ENCODE results near the gene PDE10A. TPM values are rescaled to one million over a fixed set of nuclear protein-coding genes. Genes with fewer than 3 reads are reported as not detected.

Gene PDE10A
- total and polyA plus RNA-seq, 2 of the 4 experiments (the other 2 are of a cell fraction), result 3.4 to 12.4 TPM

DNA sequence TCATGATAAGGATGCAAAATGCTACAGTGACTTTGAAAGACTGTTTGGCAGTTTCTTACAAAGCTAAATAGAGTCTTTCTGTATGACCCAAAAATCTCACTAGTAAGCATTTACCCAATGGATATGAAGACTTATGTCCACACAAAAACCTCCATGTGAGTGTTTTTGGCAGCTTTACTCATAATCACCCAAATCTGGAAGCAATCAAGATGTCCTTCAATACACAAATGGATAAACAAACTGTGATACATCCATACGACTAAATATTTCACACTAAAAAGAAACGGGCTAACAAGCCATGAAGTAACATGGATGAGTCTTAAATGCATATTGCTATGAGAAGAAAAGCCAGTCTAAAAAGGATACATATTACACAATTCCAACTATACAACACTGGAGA is 117.2 kb downstream of the PDE10A start:
- H3K18ac ChIP-seq (ENCODE audit: low read depth, low read length), result no peak overlapping the region
- H2AK5ac ChIP-seq (ENCODE audit: low read depth, low read length), result no peak overlapping the region
- H3K23ac ChIP-seq (ENCODE audit: low read depth, low read length), result no peak overlapping the region
- no peak overlapping the region for H4K8ac ChIP-seq (ENCODE audit: low read depth in 2 of 2, low read length in 2 of 2)
- no peak overlapping the region for H3K4me2 ChIP-seq (ENCODE audit: low read depth, low read length)
- no peak overlapping the region for H3K56ac ChIP-seq (ENCODE audit: extremely low read depth, insufficient read depth, low read length)
- no peak overlapping the region for H2BK20ac ChIP-seq (ENCODE audit: low read depth, low read length)
- no peak overlapping the region for H2AFZ ChIP-seq (replicated peaks; ENCODE audit: low read length, poor library complexity)
- POLR2A ChIA-PET (ENCODE audit: unreplicated experiment), result no interaction called here
- dilution Hi-C loops (cut with HindIII; ENCODE audit: low sequenced_read_pairs, unreplicated experiment) (no loop called here), intact Hi-C loops (cut with micrococcal nuclease) (no loop called here), in situ Hi-C loops (cut with MboI; ENCODE audit: low sequenced_read_pairs) (no loop called here)
- H2BK15ac ChIP-seq (ENCODE audit: low read depth, low read length), result no peak overlapping the region
- H3K4ac ChIP-seq (ENCODE audit: low read depth, low read length), result no peak overlapping the region
- no peaks in the 10 kb centered on the region for H4K20me1 ChIP-seq (ENCODE audit: insufficient read depth, low read length)
- no peak overlapping the region for H2BK120ac ChIP-seq (ENCODE audit: low read depth, low read length)
- ATAC-seq (ENCODE audit: low read depth) (no peak), DNase-seq (no peak)
- H3K27ac ChIP-seq (ENCODE audit: insufficient read depth, low read length), result no peak overlapping the region
- H3K9me1 ChIP-seq (ENCODE audit: insufficient read depth, low read length), result no peaks in the 10 kb centered on the region
- no peak overlapping the region for H3K9ac ChIP-seq (ENCODE audit: low read depth, low read length)
- CTCF ChIA-PET, result interaction anchor here (0.6 to 1.4 kb wide), 2 partner anchors 9 to 43 kb away, joined by 4 read pairs; no protein-coding TSS in a partner anchor
- H3K79me1 ChIP-seq (ENCODE audit: low read depth in 1 of 2, low read length in 2 of 2), result peaks cover 5 to 21% of the 10 kb centered on the region in 2 experiments; a peak in 3 of 4 replicates
- no peaks in the 10 kb centered on the region for H3K27me3 ChIP-seq (ENCODE audit: control insufficient read depth, insufficient read depth, low read length)
- TF ChIP-seq RFX5 (IDR thresholded peaks at IDR 0.05; ENCODE audit: low read depth, low read length) (no peak), SMC3 (IDR thresholded peaks at IDR 0.05; ENCODE audit: low read depth, low read length) (no peak), RCOR1 (IDR thresholded peaks at IDR 0.05; ENCODE audit: insufficient replicate concordance, low read length) (no peak), BHLHE40 (IDR thresholded peaks at IDR 0.05; ENCODE audit: low read depth, low read length) (no peak), CEBPB (IDR thresholded peaks at IDR 0.05; ENCODE audit: low read depth, low read length) (no peak), MAZ (IDR thresholded peaks at IDR 0.05; ENCODE audit: borderline replicate concordance, low read depth, low read length) (no peak)
- TF ChIP-seq, protein P1, sequence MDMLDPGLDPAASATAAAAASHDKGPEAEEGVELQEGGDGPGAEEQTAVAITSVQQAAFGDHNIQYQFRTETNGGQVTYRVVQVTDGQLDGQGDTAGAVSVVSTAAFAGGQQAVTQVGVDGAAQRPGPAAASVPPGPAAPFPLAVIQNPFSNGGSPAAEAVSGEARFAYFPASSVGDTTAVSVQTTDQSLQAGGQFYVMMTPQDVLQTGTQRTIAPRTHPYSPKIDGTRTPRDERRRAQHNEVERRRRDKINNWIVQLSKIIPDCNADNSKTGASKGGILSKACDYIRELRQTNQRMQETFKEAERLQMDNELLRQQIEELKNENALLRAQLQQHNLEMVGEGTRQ (IDR thresholded peaks at IDR 0.05; ENCODE audit: low read depth, low read length), result no peak
- H3K4me1 ChIP-seq (ENCODE audit: control insufficient read depth, insufficient read depth, low read length), result peaks cover 2% of the 10 kb centered on the region; the same call in 1 of the 2 replicates
- H3K9me3 ChIP-seq (ENCODE audit: control insufficient read depth, insufficient read depth, low read length), result no peaks in the 10 kb centered on the region
- H3K36me3 ChIP-seq (ENCODE audit: control insufficient read depth, insufficient read depth, low read length), result no peaks in the 10 kb centered on the region
- H2AK9ac ChIP-seq (replicated peaks; ENCODE audit: low read depth, low read length, poor library complexity), result no peak overlapping the region
- no peak overlapping the region for H3K4me3 ChIP-seq (ENCODE audit: insufficient read depth, low read depth, low read length)
- H3K14ac ChIP-seq (replicated peaks; ENCODE audit: low read depth, low read length), result no peak overlapping the region
- WGBS, 2 experiments (ENCODE audit: extremely low coverage in 2 of 2, insufficient read length in 1 of 2), result no CpG with 5 or more reads among the region's 2 CpGs
- no peak overlapping the region for H4K91ac ChIP-seq (ENCODE audit: insufficient read depth, low read depth, low read length)
- no TSS peak for BruUV-seq (replicated peaks)
- no peak overlapping the region for H4K5ac ChIP-seq (ENCODE audit: low read depth, low read length)
- no peak overlapping the region for H2BK5ac ChIP-seq (ENCODE audit: low read depth, low read length, poor library complexity, severe bottlenecking)
